GM08714 (cell line): ENCODE results near the gene CD83.

ENCODE experiments used
- H3K4me3 ChIP-seq: fragments of 200-500 bp; sonication (Bioruptor generic); 2 replicates; pipeline ENCODE4 v1.5.1; 2014; ENCODE audit warnings: mild to moderate bottlenecking, low read length, inconsistent platforms
- ZNF274 ChIP-seq: IDR thresholded peaks from 2 replicates; pipeline ENCODE4 v1.6.1; 2012; ENCODE audit warnings: mild to moderate bottlenecking, low read depth, low read length

CD83 gene

DNA sequence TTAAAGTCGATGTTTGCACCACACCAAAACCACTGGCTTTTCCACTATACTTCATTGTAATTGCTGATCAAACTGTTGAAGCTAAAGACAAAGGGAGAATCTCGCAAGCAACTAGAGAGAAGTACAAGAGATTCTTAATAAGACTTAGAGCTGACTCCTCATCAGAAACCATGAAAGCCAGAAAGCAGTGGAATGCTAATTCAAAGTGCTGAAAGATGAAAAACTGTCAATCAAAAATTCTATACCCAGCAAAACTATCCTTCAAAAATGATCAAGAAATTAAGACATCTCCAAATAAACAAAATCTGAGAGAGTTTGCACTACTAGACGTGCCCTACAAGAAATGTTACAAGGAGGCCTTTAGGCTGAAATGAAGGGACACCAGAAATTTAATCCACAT lies 52.6 kb downstream of the CD83 start:
- TF ChIP-seq ZNF274: no peak
- no peak overlapping the region for H3K4me3 ChIP-seq

DNA sequence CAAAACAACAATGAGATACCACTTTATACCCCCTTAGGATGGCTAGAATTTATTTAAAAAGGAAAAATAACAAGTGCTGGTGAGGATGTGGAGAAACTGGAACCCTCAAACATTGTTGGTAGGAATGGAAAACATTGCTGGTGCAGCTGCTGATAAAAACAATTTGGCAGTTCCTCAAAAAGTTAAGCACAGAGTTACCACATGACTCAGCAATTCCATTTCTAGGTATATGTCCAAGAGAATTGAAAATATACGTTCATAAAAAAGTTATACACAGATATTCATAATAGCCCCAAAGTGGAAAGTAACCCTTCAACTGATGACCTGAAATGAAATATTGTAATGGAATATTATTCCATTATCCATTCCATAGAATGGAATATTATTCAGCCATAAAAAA lies 55.0 kb downstream of the CD83 start:
- TF ChIP-seq ZNF274: no peak
- H3K4me3 ChIP-seq: no peak overlapping the region

DNA sequence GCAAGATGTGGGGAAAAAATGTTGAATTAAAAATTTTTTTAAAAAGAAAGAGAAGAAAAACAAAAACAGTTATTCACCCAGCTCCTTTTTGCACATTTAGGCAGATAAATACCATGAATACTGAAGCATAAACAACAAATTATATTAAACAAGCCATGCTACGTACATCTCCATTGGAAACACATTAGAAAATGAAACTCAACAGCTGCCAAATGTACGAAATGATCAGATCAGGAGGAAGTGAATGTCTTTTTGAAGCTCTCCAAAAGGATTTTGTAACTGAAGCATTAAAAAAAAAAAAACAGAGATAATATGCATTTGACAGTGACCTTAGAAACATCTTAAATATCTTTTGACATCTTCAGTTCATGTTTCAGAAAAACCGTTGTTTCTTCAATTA lies 56.7 kb downstream of the CD83 start:
- H3K4me3 ChIP-seq: no peak overlapping the region
- no peak for TF ChIP-seq ZNF274

DNA sequence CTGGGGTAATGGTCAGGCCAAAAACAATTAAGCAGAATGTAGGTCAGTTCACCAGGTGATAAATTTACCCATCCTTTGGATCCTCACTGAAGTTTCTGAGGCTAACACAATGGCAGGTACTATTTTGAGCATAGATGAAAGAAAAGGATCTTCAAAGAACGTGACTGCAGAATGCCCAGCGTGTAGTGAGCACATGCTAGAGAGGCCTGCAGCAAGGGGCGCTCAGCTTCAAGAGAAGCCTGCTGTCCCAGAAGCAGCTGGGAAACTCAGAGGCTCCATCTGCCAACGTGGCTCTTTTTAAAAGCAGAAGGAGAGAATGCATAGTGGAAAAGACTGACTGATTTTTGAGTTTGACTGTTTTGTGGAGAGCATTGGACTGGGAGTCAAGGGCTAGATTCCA lies 57.4 kb downstream of the CD83 start:
- TF ChIP-seq ZNF274: no peak

DNA sequence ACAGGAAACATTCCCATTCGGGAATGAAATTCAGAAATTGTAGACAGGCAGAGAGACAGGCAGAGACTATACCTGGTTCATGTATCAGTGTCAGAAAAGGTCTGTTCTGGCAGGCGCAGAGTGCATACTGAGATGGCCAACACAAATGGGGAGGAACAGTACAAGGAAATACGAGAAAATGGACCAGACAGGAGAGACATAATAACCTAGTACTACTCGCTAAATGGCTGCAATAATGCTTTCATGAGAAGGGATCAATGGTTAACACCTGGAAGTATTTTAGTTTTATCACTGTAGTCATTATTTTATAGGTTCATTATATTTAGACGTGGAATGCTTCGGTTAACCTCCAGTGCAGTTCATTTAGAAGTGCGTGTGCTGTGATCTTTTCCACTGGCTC lies 58.9 kb downstream of the CD83 start:
- no peak for TF ChIP-seq ZNF274
- H3K4me3 ChIP-seq: no peak overlapping the region

More for the DNA sequence above, 57.4 kb downstream of the CD83 start:
- H3K4me3 ChIP-seq: no peak overlapping the region

DNA sequence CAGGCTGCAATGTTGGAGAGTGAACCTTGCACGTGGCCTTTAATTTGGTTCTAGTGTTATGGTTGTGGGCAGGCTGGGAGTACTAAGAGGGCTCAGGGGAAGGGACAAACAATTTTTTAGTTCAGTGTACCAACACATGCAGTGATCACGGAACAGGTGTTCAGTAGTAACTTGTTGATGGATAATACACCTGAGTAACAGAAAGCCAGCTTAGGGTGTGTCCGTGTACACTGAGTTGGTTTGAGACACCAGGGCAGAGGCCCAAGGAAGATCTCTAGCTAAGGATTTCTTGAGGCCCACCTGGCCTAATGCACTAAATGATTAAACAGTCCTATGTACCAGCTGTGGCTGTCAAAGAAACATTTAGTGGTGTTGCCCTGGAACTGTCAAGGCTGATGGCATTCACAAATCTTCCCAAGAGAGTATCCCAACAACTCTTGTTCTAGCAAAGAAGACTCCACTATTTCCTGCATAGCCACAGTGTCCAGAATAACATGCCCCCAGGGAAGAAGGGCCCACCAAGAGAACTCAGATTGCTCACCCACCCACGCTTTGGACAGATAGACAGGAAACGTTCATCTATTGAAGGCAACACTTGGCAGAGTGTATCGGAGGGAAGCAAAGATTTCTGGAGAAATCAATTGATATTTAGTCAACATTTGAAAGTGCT lies 60.0 kb downstream of the CD83 start:
- H3K4me3 ChIP-seq: no peak overlapping the region
- TF ChIP-seq ZNF274: no peak

DNA sequence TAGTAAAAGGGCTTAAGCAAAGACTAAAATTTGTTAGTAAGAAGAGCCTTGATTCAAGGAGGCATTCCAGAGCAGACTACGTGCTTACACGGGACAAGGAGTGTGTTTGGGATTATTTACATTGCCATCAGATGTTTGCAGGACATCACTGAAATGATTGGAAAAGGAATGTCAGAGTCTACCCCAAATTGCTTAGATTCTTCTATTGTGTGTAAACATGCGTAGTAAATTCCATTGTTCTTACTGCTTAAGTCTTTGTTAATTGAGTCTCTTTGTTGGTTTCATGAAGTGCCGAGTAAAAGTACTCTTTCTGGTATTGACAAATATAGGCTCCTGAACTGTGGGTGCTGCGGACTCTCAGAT lies 60.5 kb downstream of the CD83 start:
- no peak for TF ChIP-seq ZNF274
- no peak overlapping the region for H3K4me3 ChIP-seq

DNA sequence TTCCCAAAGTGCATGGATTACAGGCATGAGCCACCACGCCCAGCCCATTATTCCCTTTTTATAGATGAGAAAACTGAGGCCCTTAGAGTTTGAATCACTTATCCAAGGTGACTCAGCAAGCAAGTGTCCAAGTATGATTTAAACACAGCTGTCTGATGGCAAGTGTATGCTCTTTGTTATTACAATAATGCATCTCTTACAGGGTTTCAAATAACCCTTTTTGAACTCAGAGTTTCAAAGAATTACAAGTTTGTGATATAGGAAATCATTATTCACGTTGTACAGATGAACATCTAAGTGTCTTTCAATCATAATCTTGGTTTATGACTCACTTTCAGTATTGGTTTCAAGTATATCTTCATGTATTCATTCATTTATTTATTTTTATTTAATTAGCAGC lies 63.0 kb downstream of the CD83 start:
- no peak for TF ChIP-seq ZNF274
- no peak overlapping the region for H3K4me3 ChIP-seq

DNA sequence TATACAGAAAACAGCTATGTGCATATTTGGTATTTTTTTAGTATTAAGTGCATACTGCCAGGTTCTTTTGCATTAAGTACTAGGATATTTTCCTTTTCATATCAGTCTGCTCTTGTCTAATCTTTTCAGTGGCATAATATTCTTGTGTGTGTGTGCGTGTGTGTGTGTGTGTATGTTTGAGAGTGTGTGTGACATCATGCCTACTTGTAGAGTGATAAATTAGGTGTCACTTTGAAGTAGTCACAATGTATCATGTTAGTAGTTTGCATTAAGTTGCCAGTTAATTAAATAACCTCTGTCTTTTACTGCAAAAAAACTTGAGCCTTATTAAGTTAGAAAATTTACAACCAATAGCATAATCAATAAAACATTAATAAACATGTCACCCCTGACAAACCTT lies 65.3 kb downstream of the CD83 start:
- no peak overlapping the region for H3K4me3 ChIP-seq
- no peak for TF ChIP-seq ZNF274
